Measurements from ENCODE around the gene KAT2B.
"Not testable (repeated sequence)": the region's sequence is repeated elsewhere in the genome, so short reads cannot be mapped to it uniquely, and the experiment has no call there.

The KAT2B gene

DNA sequence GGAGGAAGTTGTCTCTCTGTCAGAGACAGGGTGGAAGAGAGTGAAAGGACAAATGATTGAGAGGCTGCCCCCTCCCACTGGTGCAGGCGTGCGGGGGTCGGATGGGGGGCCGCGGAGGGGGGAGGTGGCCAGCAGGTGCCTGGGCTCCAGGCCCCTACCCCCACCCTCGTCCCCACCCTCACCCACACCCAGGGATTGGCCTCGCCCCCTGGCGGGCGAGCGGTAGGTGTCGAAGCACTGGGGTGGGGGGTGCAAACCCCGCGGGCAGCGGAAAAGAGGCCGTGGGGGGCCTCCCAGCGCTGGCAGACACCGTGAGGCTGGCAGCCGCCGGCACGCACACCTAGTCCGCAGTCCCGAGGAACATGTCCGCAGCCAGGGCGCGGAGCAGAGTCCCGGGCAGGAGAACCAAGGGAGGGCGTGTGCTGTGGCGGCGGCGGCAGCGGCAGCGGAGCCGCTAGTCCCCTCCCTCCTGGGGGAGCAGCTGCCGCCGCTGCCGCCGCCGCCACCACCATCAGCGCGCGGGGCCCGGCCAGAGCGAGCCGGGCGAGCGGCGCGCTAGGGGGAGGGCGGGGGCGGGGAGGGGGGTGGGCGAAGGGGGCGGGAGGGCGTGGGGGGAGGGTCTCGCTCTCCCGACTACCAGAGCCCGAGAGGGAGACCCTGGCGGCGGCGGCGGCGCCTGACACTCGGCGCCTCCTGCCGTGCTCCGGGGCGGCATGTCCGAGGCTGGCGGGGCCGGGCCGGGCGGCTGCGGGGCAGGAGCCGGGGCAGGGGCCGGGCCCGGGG is at the start of gene KAT2B:
KAT2B (plus strand) TSS at position 682 of the 783 bp plus-strand sequence; CDS start at position 714, 32 bp downstream.
- DNase-seq: peak; percentile 49

DNA sequence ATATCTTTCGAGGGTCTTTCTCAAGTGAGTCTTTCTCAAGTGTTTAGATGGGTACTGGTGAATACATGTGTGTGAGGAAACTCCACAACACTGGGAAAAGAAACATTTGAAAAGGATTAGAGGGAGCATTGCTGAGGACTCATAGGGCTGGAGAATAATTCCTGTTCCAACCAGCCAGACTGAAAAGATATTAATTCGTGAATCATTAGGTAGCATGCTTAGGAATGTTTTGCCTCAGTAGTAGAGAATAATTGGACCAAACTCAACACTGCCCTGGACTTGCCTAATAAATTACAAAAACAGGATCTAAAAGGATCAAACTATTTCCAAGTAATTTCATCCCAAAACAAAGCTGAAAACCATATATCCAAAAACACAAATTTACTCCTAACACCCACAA is 45.5 kb upstream of the KAT2B start:
- no peak for DNase-seq

DNA sequence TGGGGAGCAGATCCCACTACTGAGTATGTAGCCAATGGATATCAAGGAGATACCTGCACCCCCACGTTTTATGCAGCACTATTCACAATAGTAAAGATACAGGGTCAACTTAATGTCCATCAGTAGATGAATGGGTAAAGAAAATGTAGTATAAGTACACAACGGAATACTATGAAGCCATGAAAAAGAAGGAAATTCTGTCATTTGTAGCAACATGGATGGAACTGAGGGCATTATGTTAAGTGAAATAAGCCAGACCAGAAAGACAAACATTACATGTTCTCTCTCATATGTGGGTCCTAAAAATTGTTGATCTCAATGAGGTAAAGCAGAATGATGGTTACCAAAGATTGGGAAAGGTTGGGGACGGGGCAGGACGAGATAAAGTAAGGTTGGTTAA is 42.7 kb upstream of the KAT2B start:
- DNase-seq: no peak

DNA sequence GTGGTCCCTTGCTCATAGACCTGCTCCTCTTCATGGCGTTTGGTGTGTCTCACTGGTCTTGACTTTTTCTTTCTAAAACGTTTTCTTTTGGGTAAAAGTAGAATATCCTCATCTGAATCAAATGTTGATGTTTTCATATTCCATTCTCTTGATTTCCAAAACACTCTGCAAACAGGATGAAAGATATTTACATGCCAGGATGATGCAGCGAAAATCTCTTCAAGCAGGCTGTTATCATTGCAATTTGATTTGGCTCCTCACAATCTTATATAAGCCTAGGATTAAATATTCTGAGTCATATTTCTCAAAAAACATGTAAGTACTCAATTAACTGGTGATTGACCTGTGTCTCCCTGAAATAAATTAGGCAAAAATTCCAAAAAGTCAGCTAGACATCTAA is 38.3 kb upstream of the KAT2B start:
- no peak for DNase-seq

DNA sequence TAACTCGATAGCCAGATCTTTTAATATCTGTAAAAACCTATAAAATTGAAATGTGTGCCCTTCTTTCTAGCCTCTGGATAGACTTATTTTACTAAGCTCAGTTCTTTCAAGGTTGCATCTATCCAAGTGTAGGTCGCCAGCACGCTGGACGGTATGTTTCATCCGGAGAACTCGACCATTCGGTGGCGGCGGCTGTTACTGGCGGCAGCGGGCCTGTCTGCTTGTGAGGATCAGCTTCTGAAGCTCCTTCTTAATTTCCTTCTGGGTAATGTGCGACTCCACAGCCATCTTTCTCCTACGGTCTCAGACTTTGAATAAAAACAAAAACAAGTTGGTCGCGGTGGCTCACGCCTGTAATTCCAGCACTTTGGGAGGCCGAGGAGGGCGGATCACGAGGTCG is 32.3 kb upstream of the KAT2B start:
- no peak for DNase-seq

DNA sequence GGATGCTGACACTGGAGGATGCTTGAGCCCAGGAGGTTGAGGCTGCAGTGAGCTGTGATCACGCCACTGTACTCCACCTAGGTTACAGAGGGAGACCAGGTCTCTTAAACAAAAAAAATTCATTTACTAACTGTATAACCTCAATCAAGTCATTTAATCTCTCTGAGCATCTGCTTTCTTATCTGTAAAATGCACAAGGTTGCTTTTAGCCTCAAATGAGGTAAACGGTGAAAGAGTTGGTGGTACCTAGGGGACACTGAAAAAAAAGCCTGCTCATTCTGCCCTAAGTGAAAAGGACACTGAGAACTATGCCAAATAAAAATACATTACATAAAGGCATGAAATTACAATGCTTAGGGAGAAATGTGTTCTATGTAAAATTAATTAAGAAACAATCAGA is 31.6 kb upstream of the KAT2B start:
- DNase-seq: no peak

DNA sequence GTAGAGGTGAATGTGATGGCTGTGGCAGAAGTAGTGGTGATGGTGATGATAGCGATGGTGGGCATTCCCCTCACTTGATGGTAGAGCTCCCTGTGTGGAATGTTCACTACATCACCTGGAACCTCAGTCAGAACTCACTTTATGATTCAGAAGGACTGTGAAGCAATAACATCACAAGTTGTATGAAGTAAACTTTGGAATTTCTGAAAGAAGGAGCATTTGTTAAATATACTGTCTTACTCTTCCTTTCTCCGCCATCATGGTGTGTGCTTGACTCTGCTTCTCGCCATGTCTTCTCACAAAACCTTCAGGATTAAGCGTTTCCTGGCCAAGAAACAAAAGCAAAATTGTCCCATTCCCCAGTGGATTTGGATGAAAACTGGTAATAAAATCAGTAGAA is 28.1 kb upstream of the KAT2B start, which contains the start of gene PP2D1:
PP2D1 (minus strand) TSS at position 101 of the 400 bp plus-strand sequence. CDS start 192 bp downstream, outside the sequence.
- no peak for DNase-seq

DNA sequence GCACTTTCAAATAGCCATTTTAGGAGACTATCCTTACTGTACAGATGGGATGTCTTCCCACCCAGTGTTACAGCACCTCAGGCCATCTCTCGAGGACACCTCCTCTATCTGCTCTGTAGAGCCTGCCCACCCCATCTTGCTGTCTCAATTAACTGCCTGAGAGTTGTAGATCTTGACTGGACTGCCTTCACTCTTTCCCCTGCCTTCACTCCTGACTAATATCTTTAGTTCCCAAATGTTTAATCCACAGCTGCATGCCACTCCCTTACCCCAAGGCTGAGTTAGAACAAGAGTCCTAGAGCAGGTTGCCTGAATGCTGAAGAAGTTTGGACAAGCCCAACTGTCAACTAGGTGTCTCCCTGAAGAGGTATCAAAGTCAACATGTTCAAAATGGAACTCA is 26.9 kb upstream of the KAT2B start:
- no peak for DNase-seq

DNA sequence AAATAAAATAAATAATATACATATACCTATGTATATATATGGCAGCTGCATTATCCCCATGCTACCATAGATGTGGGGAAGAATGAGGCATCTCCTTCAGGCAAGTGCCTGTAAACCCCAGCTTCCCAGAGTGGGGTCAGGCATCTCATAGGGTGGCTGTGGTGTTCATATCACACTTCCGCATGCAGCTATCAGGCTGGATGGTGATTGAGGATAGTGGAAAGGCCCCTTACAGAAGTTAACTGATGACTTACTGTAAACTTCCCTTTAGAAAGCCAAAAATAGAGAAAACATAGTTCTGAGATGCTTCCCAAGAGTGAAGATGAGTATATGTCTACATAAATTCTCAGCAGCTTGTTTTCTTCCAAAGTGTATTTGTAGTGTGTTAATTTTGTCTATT is 24.7 kb upstream of the KAT2B start:
- DNase-seq: no peak

DNA sequence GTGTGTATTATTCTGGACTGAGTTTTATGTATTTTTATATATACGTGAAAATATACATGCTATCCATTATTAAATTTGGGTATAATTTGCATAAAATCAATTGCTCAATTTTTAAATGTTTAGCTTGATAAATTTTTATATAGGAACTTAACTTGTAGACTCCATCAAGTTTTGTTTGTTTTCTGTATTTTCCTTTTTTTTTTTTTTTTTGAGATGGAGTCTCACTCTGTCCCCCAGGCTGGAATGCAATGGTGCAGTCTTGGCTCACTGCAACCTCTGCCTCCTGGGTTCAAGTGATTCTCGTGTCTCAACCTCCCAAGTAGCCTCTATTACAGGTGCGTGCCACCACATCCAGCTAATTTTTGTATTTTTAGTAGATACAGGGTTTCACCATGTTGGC is 24.2 kb upstream of the KAT2B start:
- not testable (repeated sequence) for DNase-seq

DNA sequence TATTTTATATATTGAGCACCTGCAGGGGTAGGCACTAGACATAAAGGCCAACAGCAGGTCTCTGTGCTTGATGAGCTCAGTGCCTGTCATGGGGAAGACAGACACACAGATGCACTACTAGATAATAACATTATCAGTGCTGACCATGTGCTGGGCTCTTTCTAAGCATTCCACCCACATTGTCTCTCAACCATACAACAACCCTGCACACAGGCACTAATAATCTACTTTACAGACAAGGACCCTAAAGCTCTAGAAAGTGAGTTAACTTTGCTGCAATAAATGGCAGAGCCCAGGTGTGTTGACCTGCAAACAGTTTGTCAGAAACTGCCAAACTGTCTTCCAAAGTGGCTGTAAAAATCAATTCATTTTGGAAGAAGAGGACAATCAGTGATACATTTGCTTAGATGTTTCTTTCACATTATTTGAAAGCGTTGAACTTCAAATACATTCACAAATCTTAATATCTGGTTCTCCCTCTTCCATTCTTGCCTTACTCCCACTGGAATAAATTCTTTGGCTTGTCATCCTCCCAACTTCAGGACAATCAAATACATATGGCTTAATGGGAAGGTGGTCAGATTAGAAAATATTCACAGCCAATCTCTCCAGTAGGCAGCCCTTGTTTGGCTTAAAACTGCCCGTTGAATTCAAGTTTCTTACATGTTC is 17.2 kb upstream of the KAT2B start:
- DNase-seq: no peak

DNA sequence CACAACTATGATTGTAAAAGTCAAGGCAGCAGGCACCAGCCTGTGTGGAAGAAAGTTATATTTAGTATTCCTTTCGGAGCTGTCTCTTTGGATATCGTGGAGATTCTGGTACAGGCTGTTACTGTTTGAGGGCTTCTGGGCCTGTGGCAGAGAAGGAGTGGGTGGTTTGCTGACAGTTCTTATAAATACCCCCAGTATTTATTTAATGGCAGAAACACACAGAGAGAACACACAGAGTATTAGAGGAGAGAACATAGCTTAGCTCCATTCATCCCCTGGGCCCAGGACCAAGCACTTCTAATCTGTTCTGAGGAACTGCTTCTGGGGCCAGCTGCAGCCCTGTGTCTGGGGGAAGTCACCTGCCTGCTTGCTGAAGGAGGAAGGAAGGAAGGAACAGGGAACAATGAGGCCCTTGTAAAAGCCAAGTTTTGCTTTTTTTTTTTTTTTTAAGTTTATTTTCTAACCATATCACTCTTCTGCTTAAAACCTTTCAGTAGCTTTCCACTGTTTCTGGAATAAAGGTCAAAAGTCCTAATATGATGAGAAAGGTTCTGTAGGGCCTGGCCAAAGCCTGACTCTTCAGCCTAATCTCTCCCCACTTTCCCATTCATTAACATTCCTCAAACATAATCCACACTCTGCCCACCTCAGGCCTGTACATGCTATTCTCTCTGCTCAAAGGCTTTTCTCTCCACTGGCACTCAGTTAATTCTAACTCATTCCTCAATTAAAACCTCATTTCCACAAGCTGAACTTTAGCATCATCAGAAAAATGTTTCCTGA is 16.4 kb upstream of the KAT2B start:
- no peak for DNase-seq

DNA sequence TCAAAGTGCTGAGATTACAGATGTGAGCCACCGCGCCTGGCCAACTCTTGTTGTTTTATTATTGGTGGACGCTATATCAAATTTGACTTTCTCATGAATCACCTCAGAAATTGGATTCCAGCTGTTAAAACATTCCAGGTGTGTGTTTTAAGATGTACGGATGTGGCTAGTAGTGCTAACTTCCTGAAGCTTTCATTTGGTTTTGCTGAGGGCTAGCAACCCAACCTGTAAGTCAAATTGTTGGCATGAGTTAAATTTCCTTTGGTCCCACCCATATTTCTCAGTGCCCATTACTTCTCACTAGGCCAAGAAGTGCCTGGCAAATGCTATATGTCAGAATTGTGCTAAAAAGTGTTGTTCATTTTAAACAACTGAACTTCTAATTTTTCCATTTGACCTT is 13.1 kb upstream of the KAT2B start:
- DNase-seq: no peak

DNA sequence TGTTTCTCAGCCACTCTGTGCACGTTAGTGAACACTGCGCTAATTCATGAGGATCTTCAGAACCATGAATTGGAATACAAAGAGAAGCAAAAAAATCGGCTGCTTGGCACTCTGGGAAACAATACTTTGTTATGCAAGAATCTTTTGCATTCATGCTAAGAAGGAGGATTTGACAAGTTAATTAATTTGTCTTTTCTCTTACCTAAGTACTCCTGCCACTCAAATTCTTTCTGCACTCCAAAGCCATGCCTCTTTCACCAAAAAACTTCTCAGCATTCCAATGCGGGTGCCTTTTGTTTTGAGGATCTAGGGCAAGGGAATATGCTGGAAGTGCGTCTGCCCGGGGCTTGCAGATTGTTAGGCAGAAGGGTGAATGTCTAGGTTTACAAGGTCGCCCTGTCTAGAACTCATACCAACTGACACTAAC is 11.3 kb upstream of the KAT2B start:
- no peak for DNase-seq

DNA sequence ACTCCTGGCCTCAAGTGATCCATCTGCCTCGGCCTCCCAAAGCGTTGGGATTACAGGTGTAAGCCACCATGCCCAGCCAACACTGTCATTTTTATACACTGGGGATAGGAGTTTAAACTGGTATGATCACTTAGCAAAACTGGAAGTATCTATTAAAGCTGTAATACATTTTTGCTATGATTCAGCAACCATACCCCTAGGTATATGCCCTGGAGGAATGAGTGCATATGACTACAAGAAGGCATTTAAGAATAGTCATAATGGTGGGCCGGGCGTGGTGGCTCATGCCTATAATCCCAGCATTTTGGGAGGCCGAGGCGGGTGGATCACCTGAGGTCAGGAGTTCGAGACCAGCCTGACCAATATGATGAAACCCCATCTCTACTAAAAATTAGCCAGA is 8.3 kb upstream of the KAT2B start:
- not testable (repeated sequence) for DNase-seq

DNA sequence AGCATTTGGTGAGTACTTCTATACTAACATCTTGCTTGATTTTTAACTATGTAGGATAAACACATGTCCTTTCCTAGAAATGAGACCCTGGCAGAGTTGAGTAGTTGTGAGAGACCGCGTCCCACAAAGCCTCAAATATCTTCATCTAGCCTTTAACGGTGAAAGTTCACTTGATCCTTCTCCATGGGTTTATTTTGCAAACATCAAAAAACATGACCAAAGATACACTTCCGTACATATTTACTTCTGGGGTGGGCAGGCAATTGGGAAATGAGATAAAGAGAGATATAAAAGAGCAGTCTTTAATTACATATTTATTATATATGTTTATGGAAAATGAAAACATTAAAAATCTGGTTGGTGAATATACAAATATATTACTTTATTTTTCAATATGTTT is 5.2 kb upstream of the KAT2B start:
- DNase-seq: no peak

DNA sequence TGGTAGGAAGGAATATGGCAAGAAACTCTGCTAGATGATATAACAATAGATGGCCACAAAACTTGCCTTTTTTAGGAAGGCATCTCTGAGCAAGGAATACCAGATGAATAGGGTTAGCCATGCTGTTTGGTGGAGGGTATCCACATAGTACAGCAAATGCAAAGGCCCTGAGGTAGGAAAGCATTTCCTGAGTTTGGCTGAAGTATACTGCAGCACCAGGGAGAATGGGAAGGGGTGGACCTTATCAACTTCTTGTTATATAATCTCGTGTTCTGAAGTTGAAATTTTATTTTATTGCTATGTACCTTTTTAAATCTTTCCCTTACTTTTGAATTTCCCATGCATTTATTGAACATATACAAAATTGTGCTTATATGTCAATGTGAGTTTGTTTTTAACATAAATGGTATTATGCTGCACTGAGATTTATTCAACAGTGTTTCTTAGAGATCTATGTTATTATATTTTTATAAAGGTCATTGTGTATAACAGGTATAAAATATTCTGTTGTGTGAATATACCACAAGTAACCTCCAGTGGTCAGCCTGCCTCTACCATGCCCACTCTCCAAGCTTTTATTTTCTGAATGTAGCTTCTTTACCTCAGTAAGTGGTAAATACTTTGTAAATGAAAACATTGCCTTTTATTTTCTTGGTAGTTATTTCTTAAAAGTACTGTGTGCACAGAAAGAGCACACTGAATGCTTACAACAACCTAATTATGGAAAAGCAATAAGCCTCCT is 2.8 kb upstream of the KAT2B start:
- DNase-seq: no peak

DNA sequence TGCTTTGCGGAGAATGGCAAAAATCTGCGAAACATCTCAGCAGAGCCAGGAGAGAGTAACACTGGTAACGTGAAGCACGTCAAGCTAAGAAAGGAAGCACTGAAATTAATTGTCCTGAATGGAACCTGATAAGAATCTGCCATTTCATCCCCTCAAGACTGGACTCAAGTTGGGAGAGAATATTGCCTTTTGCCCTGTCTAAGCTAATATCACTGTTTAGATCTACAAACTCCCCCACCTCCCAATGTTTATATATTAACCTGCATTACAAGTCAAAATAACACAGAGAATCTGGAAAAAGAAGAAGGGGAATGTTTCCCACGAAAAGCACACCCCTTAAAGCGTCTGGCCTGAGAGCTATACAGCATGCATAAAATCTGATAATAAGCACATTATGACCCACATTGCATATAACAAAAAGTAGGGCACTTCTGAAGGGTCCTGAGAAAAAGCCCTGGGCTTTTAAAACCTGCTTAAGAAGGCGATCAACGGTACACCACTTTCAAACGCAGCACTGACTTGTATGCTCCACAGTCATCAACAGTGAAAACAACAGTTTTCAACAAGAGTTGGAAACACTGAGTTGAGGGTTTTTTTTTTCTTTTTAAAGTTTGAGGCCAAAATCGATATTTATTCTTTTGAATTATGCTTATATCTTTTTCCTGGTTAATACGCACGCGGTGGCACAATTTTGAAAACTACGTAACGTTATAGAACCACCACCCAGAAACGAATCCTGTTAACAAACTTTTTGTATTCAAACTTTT is 1.4 kb upstream of the KAT2B start:
- DNase-seq: no peak

DNA sequence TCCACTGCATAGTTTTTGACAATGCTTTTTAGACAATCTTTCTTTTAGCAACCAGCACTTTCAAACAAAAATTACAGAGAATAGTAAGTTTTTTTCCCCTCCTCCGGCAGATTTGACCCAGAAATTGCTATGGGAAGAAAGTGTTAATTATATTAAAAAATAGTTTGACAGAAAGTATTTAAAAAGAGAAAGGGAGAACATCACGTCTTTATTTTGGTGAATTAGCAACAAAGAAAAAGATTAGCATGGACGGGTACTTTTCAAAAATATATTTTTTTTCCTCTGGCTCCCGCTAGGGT is 831 bp upstream of the KAT2B start:
- DNase-seq: no peak

DNA sequence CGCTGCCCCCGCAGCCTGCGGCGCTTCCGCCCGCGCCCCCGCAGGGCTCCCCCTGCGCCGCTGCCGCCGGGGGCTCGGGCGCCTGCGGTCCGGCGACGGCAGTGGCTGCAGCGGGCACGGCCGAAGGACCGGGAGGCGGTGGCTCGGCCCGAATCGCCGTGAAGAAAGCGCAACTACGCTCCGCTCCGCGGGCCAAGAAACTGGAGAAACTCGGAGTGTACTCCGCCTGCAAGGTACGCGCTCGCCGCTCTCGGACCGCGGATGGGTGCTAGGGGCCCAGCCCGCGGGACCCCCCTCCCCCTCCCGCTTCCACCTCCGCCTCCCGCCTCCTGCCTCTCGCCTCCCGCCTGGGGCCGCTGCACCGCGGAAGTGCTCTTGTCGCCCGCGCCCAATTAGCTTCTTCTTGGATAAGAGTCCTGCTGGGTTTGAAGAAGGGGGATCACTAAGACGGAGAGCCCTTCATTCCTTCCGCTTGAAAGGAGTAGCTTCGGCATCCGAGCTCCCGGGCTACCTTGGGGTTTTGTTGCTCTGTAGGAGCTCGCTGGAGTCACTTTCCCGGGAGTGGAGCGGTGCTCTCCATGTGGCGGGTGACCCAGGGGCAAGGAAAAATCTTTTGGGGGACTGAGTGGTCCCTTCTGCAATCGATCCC is 426 bp downstream of the KAT2B start:
- DNase-seq: peak; percentile 54

DNA sequence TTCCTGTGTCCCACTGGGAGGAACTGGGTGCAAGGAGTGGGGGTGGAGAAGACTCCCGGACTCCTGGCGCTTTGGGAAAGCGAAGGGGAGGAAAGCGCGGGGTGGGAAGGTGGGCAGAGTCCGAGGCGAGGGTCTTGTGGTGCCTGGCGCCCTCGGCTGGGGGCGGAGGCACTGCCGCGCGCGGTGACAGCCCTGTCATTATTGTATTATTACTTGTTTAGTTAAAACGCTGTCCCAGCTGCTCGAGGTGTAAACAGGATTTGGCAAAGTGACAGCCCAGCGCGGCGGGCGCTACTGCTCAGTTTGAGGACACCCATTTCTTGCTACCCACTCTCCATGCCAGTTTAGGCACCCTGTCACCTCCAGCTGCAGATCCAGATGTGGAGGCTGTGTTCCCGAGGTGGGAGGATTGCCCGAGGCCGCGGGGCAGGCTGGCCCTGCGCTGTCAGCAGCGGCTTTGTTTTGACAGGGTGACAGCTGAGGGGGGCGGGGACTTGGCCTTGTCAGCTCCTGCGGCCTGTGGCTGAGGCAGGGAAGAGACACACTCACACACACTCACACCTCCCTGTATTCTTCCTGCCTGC is 1.0 kb downstream of the KAT2B start:
- DNase-seq: peak; percentile 57
